HG02852 (cell line): Measurements from ENCODE around the gene BBS2.
A peak's percentile ranks its signal among the peaks of the same experiment; 100 is the strongest.

ENCODE experiments used
- ATAC-seq: cut with Tn5 transposase; IDR thresholded peaks from one replicate; pipeline ENCODE4 v1.9.1; 2021; ENCODE audit warnings: mild to moderate bottlenecking, moderate library complexity; ENCODE audit not compliant: unreplicated experiment

Gene BBS2

DNA sequence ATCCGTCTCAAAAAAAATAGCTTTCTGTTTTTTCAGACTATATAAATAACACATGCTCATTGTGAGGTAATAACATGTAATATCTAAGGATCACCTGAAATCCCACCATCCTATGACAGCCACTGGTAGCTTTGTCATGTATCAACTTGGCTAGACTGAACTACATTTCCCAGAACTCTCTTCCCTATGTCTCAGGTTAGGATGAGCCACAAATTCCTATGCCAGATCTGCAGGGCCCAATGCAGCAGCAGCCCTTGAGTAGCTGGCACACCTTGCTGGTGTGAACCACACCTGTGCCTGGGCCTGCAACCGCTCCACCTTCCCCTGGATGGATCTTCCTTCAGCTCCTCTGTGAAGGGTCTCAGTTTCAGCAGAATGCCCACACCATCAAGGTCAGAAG lies 40.4 kb downstream of the BBS2 start:
- ATAC-seq: no peak

DNA sequence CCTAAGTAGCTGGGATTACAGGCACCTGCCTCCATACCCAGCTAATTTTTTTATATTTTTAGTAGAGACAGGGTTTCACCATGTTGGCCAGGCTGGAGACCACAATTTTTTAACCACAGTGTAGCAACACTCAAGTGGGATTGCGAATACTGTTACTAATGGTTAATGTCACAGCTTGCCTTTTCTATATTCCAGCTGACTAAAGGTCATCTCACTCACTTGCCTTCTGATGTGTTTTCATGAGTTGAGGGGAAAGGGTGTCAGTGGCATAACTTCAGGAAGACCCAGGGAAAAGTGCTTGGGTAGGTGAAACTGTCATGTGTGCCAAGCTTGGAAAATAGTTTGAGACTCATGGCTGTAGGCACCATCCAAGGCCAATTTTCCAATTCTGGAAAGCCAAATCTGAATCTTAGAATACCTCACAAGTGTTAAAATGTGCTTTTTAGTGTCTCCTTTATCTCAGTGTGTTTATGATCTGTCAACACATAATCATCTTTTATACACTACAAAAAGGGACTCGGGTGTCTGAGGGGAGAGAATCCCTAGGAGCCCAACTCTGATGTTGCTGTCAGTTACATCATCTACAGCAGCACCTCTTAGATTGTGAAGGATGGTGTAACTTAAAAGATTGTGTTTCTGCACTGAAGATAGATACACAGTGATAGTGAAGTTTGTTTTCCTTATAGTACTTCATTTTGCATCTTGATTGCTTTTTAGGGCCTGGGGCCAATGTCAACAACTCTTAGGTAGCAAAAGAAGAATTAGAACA lies 41.4 kb downstream of the BBS2 start:
- ATAC-seq: no peak

DNA sequence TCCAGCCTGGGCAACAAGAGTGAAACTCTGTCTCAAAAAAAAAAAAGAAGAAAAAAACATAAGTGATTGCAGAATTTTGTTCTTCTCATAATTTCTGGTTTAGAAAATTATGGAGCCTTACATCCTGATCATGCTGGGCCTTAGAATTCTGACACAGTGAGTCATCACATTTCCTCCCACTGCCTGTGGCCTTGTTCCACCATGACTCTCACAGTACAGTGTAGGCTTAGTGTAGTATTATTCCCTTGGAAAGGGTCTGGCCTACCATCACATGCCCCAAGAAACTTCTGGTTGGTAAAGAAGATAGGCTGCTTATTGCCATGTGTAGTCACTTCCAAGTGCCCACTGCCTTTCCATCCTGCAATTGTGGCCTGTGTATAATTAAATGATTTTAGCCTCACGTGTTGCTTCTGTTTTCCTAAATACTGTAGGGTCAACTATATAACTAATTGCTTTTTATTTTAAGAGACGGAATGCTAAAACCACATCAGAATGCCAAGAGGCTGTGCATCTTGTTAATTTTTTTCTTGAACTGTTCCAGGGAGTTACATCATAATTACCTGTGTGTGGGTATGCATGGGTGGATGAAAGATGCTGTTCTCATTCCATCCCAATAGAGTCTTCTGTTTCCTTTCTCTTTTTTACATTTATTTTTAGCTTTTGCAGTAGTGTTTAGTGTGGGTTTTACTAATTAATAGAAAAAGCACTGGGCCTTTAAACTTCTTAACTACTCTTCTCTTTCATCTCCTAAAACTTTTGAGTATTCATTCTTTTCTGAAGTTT lies 42.5 kb downstream of the BBS2 start:
- no peak for ATAC-seq

DNA sequence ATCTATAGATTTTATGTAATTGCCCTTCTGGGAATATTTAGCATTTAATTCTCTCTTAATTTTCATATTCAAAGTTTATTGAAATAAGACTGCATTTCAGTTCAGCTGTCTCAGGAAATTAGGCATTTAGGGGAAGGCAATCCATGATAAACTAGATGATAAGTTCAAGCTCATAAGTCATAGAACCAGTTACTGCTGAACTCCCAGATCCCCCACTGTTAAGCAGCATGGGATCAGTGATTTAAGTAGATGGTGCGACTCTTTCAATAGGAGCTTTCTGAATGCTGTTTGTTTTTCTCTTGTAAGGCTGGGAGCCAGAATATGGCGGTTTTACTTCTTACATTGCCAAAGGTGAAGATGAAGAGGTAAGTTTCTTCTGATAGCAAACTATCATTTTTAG lies 44.6 kb downstream of the BBS2 start:
- ATAC-seq: no peak

DNA sequence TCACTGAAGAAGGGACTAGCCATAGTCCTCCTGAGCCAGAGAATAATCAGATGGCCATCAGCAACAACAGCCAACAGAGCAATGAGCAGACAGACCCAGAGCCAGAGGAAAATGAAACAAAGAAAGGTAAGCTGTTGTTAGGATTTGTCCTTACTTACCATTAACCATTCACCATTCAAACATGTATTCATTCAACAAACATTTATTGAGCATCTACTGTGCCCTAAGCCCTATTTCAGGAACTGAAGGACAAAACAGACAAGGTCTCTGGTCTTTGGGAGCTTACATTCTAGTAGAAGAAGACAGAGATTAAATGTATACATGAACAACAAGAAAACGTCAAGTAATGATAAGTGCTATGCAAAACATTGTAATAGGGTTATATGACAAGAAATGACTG lies 49.2 kb downstream of the BBS2 start:
- ATAC-seq: no peak

DNA sequence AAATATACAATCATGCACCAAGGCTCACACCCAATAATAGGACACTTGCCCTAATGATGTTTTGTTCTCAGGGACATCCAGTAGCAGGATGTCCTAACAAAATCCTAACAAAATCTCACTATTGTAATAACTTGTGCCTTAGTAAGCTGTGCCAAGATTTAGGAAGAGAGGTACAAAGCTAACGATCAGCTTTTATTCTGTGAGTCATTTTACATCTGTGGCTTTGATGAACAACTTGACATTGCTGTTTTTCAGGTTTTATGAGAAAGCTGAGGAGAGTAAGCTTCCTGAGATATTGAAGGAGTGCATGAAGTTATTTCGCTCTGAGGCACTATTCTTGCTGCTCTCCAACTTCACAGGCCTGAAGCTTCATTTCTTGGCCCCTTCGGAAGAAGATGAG lies 49.6 kb downstream of the BBS2 start:
- ATAC-seq: no peak

DNA sequence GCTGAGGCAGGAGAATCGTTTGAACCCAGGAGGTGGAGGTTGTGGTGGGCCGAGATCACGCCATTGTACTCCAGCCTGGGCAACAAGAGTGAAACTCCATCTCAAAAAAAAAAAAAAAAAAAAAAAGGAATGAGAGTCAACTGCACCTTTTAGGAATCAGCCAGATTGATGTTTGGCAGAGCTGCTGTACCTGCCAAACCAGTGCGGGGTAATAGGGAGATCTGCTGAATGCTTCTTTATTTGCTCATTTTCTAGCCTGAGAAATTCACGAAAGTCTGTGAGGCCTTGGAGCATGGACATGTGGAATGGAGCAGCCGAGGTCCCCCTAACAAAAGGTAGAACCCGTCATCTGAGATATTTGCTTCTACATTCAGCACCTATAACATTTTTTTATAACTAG lies 50.1 kb downstream of the BBS2 start:
- no peak for ATAC-seq

DNA sequence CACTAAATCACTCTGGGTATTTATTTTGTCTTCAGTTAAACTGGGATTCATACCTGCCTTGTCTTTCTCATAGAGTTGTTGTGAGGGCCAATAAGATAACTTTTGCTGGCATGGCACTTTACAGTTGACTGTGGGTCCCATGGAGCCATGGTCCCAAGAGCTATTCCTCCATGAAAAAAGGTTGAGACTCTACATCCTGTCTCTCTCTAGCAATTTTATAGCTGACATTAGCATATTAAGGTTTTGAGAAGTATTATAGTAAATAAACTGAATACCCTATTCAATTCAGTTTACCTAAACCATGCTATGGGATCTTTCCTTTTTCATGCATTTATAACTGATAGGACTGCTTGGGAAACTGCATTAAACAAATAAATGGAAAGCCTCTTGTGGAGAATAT lies 51.0 kb downstream of the BBS2 start:
- ATAC-seq: no peak

DNA sequence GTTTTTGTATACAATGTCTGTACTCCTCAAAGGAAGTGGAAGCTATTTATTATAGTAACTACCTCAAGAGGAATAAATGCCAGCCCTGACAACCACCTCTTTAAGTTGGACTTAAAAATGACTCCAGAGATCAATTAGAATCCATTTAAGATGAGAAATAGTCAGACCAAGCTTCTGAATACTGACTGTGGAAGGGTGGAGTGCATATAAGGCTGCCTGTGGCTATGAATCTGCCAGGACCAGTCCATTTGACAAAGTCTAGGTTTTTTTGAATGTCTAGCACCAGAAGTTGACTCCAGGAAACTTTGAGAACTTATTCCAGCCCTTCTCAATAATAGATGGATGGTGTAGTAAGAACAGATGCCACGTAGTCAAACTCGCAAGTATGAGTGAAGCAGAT lies 53.5 kb downstream of the BBS2 start:
- no peak for ATAC-seq

DNA sequence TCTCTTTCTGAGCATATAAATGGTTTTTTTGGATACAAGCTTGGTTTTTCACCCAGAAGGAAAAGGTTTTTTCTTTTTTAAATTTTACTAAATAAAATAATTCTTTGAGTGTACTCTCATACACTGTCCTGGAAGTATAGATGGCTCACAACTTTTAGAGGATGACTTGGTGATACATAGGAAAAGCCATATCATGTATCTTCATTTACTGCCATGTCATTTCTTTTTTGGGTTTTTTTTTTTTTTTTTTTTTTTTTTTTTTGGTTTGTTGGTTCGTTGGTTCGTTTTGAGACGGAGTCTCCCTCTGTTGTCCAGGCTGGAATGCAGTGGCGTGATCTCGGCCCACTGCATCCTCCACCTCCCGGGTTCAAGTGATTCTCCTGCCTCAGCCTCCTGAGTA lies 56.7 kb downstream of the BBS2 start:
- no peak for ATAC-seq

DNA sequence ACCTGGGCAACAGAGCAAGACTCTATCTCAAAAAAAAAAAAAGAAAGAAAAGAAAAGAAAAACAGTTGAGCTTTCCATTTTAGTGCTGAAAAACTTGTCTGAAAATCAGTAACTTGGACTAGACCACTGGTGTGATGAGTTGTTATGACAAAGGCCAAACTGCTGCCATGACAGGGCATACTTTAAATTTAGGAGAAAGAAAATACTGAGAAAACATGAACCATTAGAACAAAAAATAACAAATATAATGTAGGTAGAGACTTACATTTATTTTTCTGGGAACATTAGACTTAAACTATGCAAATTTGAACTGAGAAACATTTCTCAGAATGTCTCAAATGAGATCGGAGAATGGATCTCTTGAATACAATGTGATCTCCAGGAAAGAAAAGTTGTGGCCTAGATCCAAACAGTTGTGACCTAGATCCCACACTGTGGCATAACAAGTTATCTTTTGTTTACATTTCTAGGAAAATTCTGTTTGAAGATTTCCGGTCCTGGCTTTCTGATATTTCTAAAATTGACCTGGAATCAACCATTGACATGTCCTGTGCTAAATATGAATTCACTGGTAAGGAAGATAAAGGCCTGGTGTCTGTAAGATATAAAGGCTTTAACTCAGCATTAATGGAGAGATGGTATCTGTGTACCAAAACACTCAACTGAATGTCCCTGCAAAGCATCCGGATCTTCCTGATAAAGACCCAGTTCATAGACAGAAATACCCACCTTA lies 57.6 kb downstream of the BBS2 start:
- no peak for ATAC-seq

DNA sequence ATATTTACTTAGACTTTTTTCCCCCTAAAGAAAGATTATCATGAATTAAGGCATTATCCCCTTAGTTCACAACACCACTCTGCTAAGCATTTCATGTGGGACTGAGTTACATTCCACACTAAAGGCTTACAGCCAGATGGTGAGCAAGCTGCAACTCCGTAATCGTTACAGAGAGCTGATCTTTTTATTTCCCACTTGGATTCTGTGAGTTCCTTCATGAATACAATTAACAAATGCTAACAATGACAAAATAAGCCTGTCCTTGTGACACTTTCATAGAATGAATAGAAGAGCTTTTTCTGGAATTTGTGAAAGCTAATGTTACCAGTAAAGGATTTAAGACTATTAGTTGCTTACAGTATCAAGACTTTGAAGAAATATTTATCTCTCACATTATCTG lies 59.7 kb downstream of the BBS2 start:
- no peak for ATAC-seq

DNA sequence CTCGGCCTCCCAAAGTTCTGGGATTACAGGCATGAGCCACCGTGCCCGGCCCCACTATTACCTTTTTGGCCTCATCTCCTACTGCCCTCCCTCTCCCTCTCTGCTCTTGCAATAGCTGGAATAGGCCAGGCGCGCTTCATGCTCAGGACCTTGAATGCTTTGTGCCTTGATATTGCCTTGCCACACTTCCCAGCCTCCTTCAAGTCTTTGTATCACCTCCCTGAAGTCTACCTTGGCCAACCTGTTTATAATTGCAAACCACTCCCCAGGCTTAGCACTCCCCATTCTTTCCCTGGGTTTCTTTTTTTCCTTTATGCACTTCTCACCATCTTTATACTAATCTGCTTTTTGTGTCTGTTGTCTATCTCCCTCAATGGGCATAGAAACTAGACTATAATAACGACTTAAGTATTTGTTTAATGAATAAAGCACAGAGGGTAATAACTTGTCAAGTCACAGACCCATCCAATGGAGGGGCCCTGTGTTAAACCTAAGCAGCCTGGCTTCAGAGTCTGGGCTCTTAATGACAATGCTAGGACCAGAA lies 61.8 kb downstream of the BBS2 start:
- ATAC-seq: no peak

DNA sequence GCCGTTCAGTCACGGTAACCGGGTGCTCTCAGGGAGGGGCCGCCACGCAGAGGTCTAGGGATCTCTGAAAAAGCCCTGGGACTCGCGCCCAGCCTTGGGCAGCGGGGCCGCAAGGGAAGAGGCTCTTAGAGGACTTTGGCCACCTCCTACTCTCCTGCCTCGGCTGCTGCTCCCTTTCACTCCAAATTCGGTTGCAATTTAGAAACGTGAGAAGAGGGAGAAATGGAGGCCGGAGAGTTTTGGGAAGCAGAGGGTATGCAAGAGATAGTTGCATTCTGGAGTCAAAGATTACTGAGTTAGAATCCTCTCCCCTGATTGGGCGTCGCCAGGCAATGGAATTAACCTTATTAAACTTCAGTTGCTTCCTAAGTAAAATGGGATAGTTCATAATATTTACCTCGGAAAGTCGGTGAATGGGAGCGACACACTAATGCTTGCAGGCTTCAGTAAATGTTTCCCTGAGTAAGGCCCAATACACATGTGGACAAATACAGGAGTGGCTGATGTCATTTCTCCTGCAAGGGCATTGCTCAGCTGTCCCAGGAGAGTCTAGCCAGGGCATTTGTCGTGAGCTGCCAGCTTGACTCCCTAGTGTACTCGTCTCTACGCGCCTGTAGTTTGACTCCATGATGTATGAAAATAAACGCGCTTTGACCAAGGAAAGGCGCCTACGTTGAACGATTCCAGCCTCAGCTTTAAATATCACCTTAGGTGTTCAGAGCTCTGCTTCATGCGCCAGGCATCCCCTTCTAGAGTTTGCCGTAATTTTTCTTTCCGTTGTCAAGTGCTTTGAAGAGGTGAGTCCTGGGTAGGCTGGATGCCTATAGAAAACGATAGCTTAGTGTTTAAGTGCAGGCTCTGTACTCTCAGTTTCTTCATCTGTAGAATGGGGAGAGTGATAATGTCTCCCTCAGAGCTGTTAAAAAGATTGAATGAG lies 67.8 kb downstream of the BBS2 start:
- ATAC-seq: peak; percentile 43

DNA sequence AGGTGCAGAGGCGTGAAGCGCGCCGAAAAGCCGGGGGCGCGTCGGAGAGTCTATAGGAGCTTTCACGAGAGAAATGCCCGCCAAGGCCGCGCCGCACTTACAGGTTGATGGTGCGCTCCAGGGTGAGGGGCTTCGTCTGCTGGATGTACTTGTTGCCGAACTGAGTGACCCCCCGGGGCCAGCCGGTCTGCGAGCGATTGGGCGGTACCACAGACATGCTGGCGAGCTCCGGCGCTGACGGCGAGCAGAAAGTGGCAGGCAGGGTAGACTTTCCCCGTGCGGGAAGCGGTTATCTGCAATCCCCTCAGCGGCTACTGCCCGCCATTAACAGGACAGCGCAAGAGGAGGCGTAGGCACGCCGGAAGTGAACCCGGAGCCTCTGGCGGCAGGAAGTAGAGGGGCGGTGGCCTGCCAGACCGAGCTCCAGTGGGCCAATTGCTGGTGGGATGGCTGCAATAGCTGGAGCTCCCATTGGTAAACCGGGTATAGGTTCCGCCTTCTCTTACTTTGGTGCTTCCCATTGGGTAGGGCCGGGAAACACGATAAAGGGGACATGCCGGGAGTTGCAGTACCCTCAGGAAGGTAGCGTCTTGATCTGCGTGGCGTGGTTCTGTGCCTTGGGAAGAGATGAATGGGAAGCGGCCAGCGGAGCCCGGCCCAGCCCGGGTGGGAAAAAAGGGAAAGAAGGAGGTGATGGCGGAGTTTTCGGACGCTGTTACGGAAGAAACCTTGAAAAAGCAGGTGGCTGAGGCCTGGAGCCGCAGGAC lies 68.7 kb downstream of the BBS2 start, which contains the start of the genes NUDT21 and OGFOD1:
Gene NUDT21 (minus strand): TSS at position 347 of the 767 bp plus-strand sequence. CDS start 130 bp downstream, at position 217.
Gene OGFOD1 (plus strand): TSS at position 569 of the 767 bp plus-strand sequence. CDS start 59 bp downstream, at position 628.
- ATAC-seq: peak; percentile 96

DNA sequence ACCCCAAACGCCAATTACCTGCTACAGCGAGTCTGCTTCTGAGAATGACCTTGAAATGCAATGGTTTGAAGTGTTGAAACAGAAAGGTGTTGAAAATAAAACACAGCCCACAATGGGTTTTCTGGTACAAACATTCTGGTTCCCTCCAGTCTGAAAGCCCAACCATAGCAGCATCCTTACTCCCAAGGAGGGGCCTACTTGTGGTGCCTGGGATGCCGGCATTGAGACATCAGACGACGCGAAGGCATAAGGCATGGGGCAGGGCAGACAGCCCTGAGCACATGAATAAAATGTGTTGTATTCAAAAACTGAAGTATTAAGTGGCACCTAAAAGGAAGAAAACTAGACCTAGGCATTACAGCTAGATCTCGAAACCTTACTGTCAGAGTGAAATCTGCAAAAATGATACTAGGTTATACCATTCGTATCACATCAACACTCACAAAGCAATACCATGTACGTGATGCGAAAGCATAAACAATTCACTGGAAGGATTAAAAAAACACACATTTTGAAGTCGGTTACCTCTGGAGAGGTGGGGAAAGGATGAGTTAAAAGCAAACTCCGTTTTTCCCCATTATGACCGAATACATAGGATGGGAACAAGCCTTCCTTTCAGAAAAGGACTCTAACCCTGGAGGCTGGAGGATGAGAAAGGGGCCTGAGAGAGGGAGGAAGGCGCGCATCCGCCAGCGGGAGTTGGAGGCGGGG lies 69.4 kb downstream of the BBS2 start:
- no peak for ATAC-seq

DNA sequence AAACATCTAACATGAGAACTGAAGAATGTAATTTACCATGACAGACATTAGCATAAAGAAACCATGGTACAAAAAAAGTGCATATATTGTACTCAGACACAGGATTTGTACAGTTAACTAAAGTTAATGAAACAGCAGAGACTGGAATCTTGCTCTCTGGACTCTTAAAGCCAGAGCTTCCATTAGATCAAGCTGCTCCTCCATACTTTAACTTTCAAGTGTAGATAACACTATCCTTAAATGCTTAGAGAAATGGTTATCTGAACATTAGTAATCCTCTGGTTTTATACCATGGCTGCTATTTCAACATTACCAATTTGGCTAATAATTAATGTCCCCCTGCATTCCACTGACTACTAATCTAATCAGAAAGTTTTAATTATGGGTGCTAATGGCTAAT lies 71.8 kb downstream of the BBS2 start:
- ATAC-seq: no peak

DNA sequence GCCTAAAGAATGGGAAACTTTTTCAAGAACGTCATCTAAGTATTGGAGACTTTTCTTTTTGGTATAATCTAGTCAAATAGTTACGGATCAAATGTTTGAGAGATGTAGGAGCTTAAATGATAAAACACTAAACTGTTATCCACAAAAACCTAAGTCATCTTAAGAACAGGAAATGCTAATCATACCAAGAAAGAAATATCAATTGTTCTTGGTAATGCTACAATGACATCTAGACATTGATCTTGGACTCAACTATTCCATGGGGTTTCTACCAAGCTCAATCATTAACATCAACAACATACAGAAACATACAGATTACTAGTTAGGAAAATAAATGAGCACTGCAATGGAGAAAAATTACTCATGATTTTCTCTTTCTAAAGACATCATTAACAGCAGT lies 72.5 kb downstream of the BBS2 start:
- ATAC-seq: no peak

DNA sequence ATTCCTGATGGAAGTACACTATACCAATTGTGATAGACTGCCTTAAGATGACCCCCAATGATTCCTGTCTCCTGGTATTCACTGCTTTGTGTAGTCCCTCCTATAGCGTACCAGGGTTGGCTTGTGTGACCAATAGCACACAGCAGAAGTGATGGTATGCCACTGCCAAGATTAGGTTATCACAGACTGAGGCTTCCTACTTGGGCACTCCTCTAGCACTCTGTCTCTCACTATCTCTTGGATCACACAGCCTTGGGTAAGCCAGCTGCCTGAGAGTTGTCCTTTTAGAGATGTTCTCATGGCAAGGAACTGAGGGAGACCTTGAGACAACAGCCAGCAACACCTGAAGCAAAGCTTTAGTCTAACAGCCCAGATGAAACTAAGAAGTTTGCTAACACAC lies 81.8 kb downstream of the BBS2 start:
- no peak for ATAC-seq
